ENCODE results near the gene ADM2.
A peak's percentile ranks its signal among the peaks of the same experiment; 100 is the strongest.

Gene ADM2

DNA sequence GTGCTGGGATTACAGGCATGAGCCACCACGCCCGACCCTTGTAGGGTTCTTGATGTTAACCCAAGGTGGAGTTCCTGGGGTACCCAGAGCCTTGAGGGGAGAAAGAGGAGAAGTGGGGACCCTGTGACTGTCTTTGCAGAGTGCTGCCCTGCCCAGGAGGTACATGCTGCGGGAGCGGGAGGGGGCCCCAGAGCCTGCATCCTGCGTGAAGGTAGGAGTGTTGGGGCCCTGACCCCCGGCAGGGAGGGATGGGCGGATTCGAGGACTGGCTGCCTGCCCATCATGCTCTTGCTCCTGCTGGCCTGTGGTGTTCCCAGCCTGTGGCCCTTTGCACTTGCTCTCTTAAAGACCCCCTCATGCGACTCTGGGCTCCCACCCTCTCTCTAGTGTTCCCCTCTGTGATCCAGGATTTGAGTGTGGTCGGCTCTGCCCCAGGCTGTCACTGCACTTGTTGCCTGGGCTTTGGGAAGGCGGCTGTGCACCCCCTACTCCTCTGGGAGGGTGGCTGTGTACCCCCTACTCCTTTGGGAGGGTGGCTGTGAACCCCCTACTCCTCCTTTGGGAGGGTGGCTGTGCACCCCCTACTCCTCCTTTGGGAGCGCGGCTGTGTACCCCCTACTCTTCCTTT lies 39.6 kb downstream of the ADM2 start:
- Histone ChIP-seq H3K4me3 (no peak overlapping the region), H3K27ac (no peak overlapping the region)

DNA sequence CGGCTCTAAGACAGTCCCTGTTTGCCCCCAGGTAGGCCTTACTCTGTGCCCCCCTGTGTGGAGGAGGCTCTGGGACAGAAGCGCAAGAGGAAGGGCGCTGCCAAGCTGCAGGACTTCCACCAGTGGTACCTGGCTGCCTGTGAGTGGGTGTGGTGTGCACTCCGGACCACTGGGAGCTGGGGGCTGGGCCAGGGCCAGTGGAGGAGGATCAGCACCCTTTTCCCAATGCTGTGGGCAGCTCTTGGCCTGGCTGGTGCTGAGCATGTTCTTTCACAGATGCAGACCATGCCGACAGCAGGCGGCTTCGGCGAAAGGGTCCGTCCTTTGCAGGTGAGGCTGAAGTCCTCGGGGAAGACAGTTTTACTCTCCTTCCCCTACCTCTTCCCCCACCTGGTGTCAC lies 40.4 kb downstream of the ADM2 start:
- Histone ChIP-seq H3K27ac (no peak overlapping the region), H3K4me3 (no peak overlapping the region)

DNA sequence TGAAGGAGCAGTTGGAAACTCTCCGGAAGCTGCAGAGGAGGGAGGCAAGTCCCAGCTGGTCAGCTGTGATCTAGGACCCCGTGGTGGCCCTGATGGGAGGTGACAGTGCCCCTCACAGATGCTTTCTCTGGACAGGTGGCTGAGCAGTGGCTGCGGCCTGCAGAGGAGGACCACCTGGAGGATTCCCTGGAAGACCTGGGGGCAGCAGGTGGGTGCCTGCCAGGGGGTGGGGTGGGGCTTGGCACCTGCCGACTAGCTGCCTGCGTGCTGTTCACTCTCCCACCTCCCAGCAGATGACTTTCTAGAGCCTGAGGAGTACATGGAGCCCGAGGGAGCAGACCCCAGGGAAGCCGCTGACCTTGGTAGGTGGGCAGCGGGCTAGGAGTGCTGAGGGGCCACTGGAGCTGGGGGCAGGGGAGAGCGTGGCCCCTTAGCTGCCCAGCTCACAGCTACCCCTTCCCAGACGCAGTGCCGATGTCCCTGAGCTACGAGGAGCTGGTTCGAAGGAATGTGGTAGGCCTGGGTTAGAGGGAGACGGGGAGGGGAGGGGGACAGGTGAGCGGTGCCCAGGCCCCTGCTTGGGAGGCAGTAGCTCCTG lies 41.0 kb downstream of the ADM2 start:
- no peak overlapping the region for H3K27ac ChIP-seq

DNA sequence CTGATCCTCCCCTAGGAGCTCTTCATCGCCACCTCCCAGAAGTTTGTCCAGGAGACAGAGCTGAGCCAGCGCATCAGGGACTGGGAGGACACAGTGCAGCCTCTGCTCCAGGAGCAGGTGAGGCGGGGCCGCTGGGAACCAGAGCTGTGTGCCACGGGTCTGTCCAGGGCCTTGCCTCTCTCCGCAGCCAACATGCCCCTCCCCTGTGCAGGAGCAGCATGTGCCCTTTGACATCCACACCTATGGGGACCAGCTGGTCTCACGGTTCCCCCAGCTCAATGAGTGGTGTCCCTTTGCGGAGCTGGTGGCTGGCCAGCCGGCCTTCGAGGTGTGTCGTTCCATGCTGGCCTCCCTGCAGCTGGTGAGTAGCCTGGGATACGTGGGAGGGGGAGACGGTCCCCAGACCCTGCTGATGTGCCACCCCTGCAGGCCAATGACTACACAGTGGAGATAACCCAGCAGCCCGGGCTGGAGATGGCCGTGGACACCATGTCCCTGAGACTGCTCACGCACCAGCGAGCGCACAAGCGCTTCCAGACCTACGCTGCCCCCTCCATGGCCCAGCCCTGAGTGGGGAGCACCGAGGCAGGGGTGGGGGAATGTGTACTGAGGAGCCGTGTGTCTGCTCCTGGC lies 41.6 kb downstream of the ADM2 start:
- Histone ChIP-seq H3K27ac (no peak overlapping the region), H3K4me3 (no peak overlapping the region)

More for the DNA sequence above, 41.0 kb downstream of the ADM2 start:
- H3K4me3 ChIP-seq = no peak overlapping the region

DNA sequence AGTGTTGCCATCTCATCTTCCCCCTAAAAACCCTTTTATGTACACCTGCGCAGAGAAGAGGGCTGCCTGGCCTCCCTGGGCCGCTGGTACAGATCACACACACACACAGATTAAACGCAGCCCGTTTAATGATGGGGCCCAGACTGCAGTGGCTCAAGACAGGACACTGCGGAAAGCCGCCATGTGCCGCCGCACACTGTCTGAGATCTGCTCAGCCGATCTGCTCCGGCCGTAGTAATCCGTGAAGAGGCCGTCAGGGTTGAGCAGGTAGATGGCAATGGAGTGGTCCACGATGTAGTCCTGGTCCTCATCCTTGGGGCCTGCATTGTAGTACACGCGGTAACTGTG lies 42.1 kb downstream of the ADM2 start:
- H3K27ac ChIP-seq = no peak overlapping the region
- no peak overlapping the region for H3K4me3 ChIP-seq

DNA sequence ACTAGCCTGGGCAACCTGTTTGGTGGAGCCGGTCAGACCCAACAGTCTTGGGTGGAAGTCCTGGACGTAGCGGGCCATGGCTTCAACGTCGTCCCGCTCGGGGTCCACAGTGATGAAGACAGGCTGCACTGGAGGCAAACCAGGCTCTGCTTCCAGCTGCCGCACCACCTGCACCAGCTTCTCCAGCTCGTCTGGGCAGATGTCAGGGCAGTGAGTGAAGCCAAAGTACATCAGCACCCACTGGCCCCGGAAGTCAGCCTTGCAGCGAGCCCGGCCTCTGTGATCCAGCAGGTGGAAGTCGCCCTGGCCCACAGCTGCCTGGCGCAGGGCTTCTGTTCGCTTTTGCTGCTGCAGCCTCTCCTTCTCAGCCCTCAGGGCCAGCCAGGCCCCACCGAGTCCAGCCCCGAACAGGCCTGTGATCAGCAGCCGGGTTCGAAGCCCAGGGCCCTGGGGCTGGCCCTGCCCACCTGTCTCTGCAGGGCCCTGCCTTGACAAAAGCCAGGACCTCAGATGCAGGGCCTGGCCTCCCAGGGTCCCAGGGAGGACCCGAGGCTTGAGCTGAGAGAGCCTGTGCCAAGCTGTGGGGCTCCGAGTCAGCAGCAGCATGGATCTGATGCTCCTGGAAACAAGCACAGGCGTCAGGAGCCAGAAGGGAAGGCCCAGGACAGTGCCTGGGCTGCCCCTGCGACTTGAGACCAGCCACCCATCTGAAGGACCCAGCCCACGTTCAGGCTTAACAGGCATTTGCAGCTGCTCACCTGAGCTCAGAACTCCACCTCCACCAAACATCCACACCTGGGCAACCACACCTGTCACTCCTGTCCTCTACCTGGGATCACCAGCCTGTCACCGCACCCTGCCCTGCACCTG lies 42.7 kb downstream of the ADM2 start:
- Histone ChIP-seq H3K4me3 (peak overlapping the region; percentile 54 to 87 (median 74)), H3K27ac (peak overlapping the region in 16 of 21 experiments; percentile 22 to 100 (median 98))

DNA sequence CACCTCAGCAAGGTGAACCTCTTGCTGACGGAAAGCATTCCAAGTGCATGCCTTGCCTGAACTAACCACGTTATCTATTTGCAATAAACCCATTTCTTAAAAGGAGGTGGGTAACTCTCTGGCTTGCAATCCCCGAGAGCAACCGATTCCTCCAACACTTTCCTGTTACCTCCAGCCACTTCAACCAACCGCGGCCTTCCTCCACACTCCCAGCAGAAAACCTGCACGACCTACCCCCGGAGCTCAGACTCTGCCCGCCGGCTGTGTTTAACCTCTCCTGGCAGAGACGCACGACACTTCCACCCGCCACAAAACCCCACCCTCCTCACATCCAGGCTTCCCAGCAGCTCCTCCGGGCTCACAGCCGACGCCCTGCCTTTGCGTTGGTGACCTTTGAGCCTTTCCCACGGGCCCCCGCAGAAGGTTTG lies 43.3 kb downstream of the ADM2 start:
- peak overlapping the region; percentile 66 to 100 (median 98) for H3K27ac ChIP-seq

DNA sequence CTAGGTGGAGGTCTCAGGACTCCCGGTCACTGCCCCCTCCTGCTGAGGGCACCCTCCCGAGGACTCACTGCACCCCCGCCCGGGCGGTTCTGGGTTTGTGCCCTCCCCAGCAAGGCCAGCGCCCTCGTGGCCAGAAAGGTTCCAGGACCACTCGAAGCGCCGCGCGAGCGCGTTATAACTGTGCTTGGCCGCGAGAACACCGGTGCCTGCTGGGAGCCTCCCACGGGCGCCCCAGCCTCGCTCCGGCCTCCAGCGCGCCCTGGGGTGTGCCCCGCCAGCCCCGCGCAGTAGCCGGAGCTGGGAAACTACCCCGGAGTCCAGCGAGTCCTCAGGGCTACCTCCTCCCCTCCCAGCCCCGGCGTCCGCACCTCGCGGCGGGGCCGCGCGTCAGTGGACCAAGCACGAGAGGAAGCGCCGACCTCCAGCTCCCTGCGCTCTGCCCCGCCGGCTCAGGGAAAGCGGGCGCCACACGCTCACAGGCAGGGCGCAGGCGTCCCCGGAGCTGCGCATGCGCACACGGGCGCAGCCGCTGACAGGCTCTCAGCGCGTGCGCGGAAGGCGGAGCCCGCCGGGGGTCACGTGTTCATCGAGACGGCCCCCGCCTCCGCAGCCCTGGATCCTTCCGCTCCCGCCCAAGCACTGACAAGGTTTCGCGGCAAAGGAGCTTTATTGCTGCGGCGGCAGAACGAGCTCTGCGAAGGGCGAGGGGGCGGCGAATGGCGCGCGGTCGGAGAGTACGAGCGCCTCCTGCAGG lies 43.9 kb downstream of the ADM2 start, which contains the start of gene SCO2:
Gene SCO2 (minus strand): TSS at position 495 of the 754 bp plus-strand sequence. CDS start 1,187 bp downstream, outside the sequence.
- peak within 1 kb of the TSS; percentile 54 to 87 (median 74) for H3K4me3 ChIP-seq

More for the DNA sequence above, 43.3 kb downstream of the ADM2 start:
- peak overlapping the region; percentile 54 to 87 (median 74) for H3K4me3 ChIP-seq

DNA sequence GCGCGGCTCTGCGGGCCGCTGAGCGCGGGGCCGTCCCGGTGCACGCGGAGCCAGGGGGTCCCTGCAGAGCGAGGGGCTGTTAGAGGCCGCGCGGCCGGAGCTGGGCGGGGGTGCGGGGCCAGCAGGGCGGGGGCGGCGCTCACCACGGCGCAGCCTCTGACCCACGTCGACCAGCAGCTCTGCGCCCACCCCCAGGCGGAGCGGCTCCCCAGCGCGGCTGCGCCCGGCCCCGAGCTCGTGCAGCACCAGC lies 44.4 kb downstream of the ADM2 start:
- Histone ChIP-seq H3K27ac (peak overlapping the region; percentile 78 to 100 (median 98)), H3K4me3 (peak overlapping the region; percentile 54 to 87 (median 74))

More for the DNA sequence above, 43.9 kb downstream of the ADM2 start, which contains the start of gene SCO2:
- peak within 1 kb of the TSS; percentile 78 to 100 (median 98) for H3K27ac ChIP-seq

DNA sequence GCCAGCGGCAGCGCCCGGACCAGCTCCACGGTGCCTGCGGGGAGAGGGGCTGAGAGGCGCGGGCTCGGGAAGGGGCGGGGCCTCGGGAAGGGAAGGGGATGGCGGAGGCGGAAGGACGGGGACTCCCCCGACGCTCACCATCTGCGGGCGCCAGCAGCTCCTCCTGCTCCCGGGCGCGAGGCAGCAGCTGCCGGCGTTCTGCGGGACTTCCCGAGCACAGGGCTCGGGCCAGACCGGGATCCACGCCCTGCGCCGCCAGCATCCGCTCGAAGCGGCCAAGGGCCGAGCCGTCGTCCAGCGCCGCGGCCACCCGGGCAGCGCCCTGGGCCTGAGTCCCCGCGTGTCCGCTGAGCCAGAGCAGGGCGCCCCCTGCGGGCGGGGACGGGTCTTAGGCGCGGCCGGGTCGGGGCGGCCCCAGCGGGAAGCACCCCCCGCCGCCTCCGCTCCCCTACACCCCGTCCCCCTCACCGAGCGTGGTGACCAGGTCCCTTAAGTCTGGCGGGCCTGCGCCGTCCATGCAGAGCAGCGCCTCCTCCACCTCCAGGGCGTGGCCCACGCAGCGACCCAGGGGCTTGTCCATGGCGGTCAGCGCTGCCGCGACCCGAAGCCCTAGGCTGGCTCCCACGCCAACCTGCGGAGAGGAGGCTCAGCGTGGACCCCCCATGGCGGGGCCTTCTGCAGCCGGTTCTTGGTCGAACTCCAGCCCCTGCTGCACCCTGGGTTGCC lies 44.9 kb downstream of the ADM2 start:
- peak overlapping the region; percentile 78 to 100 (median 98) for H3K27ac ChIP-seq

DNA sequence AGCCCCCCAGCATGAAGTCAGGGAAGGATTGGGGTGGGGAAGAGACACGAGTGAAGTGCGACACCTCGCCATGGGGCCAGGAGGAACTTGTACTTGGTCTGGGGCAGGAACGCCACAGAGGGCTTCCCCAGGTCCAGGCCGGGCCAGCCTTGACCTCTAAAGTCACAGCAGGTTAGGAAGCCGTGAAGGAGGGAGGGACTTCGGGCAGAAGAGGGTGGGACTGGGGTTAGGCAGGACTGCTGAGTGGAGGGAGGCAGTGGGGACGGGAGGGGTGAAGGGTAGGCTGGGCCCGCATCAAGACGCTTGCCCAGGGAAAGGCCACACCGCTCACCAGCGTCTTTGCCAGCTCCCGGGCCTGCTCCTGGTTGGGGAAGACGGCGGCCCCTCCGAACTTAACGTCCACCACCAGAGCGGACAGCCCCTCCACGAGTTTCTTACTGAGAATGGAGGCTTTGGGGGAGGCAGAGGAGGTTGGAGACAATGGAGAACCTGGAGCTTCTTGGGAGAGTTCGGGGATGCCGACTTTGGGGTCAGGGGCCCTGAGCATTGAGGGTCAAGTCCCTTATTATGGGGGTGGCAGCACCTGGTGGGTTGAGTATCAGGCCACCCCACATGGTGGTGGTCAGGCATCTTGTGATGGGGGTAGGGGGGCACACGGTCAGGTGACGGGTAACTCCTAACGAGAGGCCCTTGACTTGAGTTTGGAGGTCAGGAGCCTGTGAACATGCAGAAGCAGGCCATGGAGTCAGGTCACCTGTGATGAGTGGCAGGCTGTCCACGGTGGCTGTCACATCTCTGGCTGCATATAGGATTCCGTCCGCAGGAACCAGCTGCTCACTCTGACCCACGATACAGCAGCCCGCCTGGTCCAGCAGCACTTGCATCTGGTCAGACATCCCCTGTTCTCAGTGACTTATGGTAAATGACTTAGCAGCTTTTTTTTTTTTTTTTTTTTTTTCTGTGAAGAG lies 45.8 kb downstream of the ADM2 start:
- Histone ChIP-seq H3K4me3 (peak overlapping the region; percentile 54 to 87 (median 74)), H3K27ac (peak overlapping the region; percentile 78 to 100 (median 98))

More for the DNA sequence above, 44.9 kb downstream of the ADM2 start:
- H3K4me3 ChIP-seq = peak overlapping the region; percentile 54 to 87 (median 74)

DNA sequence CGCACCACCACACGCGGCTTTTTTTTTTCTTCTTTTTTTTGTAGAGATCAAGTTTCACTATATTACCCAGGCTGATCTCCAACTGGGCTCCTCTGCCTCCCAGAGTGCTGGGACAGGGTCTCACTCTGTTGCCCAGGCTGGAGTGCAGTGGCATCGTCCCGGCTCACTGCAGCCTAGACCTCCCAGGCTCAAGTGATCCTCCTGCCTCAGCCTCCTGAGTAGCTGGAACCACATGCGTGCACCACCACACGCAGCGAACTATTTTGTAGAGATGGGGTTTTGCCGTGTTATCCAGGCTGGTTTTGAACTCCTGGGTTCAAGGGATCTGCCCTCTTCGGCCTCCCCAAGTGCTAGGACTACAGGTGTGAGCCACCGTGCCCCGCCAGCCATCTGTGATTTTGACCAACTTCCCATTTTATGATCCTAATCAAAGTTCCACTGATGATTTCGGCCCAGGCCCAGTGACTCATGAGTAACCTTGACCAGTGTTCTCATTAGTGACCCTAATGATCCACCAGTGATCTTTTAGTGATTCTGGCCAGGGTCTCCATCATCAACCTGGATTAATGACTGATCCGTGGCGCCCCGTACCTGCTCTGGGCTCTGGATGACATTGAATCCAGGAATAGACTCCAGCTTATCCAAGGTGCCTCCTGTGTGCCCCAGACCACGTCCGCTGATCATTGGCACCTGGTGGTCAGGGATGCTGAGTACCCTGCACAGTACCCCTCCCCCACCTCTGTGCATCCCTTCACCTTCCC lies 46.8 kb downstream of the ADM2 start:
- Histone ChIP-seq H3K4me3 (peak overlapping the region in 5 of 7 experiments; percentile 54 to 84 (median 67)), H3K27ac (peak overlapping the region in 20 of 21 experiments; percentile 28 to 100 (median 99))

DNA sequence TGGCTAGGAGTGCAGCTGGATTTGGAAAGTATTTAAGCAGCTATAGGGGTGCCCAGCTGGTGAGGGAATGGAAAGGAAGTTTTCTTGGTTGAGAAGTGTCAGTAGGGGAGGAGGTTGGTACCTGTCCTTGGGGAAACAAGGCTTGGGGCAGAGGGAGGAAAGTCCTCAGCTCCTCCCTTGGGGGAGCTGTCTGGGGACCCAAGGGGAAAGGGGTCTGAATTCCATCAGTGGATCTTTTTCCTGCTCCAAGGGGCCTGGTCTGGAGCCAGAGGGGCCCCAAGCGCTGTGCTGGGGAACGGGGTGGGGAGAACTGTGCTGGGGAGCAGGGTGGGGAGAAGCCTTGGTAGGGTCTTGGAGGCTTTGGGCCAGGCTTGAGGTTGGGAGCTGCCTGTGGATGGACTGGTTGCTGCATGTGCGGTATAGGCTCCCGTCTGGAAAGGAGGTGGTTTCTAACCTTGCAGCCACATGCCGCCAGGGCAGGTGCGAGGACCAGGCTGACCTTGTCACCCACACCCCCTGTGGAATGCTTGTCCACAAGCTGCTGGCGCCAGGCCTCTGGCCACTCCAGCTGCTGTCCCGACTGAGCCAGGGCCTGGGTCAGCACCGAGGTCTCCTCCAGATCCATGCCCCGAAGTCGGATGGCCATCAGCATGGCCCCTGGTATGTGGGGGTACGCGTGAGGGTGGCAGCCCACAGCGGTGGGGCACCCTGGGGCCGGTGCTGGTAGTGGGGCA lies 47.5 kb downstream of the ADM2 start:
- peak overlapping the region; percentile 54 to 87 (median 67) for H3K4me3 ChIP-seq
- H3K27ac ChIP-seq = peak overlapping the region; percentile 91 to 100 (median 99)

DNA sequence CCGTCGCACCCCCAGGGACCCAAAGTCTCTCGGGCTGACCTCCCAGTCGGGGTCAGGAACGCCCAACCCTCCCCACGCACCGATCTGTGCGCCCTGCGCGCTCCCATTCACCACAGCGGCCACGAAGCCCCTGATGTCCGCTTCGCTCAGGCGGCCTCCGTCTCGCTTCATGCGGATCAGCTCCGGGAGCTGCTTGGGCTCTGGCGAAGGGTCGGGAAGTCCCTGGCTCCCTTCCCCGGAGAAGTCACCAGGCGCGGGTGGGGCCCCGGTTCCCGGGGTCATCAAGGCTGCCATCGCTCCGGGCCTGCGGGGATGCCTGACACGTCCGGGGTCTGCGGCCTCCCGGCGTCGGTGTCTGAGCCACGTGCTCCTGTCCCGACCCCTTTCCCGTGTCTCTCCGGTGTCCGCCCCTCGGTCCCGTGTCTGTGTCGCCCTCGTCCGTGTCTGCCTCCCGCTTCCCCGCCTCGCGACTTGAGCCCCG lies 48.1 kb downstream of the ADM2 start:
- Histone ChIP-seq H3K27ac (peak overlapping the region; percentile 91 to 100 (median 99)), H3K4me3 (peak overlapping the region; percentile 54 to 87 (median 67))

DNA sequence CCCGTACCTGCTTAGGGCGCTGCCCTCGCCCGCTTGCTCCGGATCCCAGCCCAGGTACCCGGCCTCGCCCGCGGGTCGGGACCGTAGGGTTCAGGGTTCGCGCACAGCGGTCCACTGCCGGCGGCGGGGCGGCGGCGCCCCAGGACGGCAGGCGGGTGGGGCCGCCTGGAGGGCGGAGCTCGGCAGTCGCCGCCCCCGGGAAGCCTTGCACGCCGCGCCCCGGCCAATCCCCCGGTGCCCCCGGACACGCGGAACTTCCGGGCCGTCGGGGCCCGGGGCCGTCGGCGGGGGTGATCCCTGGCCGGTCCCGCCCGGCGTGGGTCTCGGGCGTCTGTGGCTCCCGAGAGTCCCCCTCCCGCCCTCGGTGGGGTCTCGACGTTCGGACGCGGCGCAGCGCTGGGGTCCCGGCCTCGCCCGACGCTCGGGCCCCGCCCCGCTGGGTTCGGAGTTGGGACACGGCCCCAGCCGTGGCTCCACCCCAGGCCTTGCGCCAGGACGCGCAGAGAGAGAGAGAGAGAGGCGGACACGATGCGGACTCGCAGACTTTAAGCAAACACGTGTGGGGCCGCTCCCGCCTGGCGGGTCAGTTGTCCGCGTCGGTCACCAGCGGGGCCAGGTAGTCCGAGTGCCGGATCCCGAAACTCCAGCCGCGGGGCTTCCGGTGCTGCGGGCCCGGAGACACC lies 48.7 kb downstream of the ADM2 start, which contains the start of gene TYMP:
Gene TYMP (minus strand): TSS at position 116 of the 683 bp plus-strand sequence. CDS start 303 bp downstream, outside the sequence.
- peak within 1 kb of the TSS; percentile 54 to 87 (median 67) for H3K4me3 ChIP-seq
- H3K27ac ChIP-seq = peak within 1 kb of the TSS; percentile 91 to 100 (median 99)

Measured in skin epidermis (tissue), 12 donors.